K562 (cell line): ENCODE measurements around the gene PDZRN3.

Experiments
- ARHGAP35 ChIP-seq: fragments of 450-650 bp; IDR thresholded peaks from 2 replicates; pipeline ENCODE4 v1.6.1; 2018; ENCODE audit not compliant: partially characterized antibody
- CBX5 ChIP-seq: IDR thresholded peaks from 2 replicates; pipeline ENCODE4 v1.6.1; 2014; ENCODE audit warnings: low read depth, borderline replicate concordance
- CTCF ChIP-seq, 3 experiments: IDR thresholded peaks in 2 of 3; conservative IDR thresholded peaks in 1 of 3; 2 replicates each; pipeline ENCODE4 v1.5.1; 2011 to 2012; ENCODE audit warnings: low read length in 3 of 3, mild to moderate bottlenecking in 3 of 3, control low read depth in 2 of 3, improper control_type of control experiment in 1 of 3, inconsistent platforms in 1 of 3, low read depth in 1 of 3, mixed read lengths in 1 of 3, moderate library complexity in 1 of 3; ENCODE audit not compliant: insufficient read depth in 2 of 3
- EP300 ChIP-seq: IDR thresholded peaks from 2 replicates; pipeline ENCODE4 v1.6.1; 2012; ENCODE audit warnings: low read length, improper control_type of control experiment
- ESRRA ChIP-seq: fragments of 450-650 bp; IDR thresholded peaks from 2 replicates; pipeline ENCODE4 v1.6.1; 2014; ENCODE audit warnings: low read depth, mild to moderate bottlenecking, moderate library complexity, borderline replicate concordance
- MXD1 ChIP-seq: fragments of 250-450 bp; sonication (Bioruptor Pico); IDR thresholded peaks from 2 replicates; pipeline ENCODE4 v1.8.0; 2021; ENCODE audit warnings: borderline replicate concordance, mild to moderate bottlenecking, moderate library complexity; ENCODE audit not compliant: poor library complexity, severe bottlenecking
- NFIC ChIP-seq: fragments of 450-650 bp; IDR thresholded peaks from 2 replicates; pipeline ENCODE4 v1.6.1; 2017; ENCODE audit warnings: mild to moderate bottlenecking, inconsistent platforms
- POLR2AphosphoS5 ChIP-seq: IDR thresholded peaks from 2 replicates; pipeline ENCODE4 v1.6.1; 2011; ENCODE audit warnings: mild to moderate bottlenecking, low read depth, low read length, moderate library complexity; ENCODE audit not compliant: control insufficient read depth, insufficient read depth
- SMAD3 ChIP-seq: fragments of 450-650 bp; formaldehyde crosslinking; conservative IDR thresholded peaks from 2 replicates; pipeline ENCODE4 v1.4.0; 2020; ENCODE audit warnings: mild to moderate bottlenecking
- TBL1XR1 ChIP-seq, 2 experiments: IDR thresholded peaks; 2 replicates each; pipeline ENCODE4 v1.6.1; 2012; ENCODE audit warnings: improper control_type of control experiment in 2 of 2, low read length in 2 of 2, mild to moderate bottlenecking in 1 of 2
- TSHZ1 ChIP-seq: fragments of 250-450 bp; sonication (Bioruptor Pico); IDR thresholded peaks from 2 replicates; pipeline ENCODE4 v1.4.0; 2020; ENCODE audit warnings: mild to moderate bottlenecking, moderate library complexity
- ZBTB17 ChIP-seq: fragments of 450-650 bp; formaldehyde crosslinking; IDR thresholded peaks from 2 replicates; pipeline ENCODE4 v1.4.0; 2020; ENCODE audit warnings: mild to moderate bottlenecking
- ZHX1 ChIP-seq: fragments of 150-350 bp; conservative IDR thresholded peaks from 2 replicates; pipeline ENCODE4 v1.6.1; 2014; ENCODE audit warnings: low read length

- TF ChIP-seq CTCF (IDR thresholded peaks at IDR 0.05 in 2 of 3, conservative IDR thresholded peaks at IDR 0.05 in 1 of 3; ENCODE audit: insufficient read depth in 2 of 3, low read depth in 1 of 3, low read length in 3 of 3) (no peak), TBL1XR1 (IDR thresholded peaks at IDR 0.05; ENCODE audit: low read length in 2 of 2) (no peak), CBX5 (no peak), NFIC (no peak), TSHZ1 (no peak), MXD1 (CRISPR knock-in tag) (no peak), ARHGAP35 (no peak), SMAD3 (no peak), POLR2AphosphoS5 (no peak), ZBTB17 (CRISPR knock-in tag) (no peak), EP300 (no peak), ZHX1 (no peak), ESRRA (no peak)
These were observed 68.0 kb downstream of the PDZRN3 start for GRCh38 chr3:73556520-73557372.
